NCI-H1417 treated with DMSO at 0.1 percent for 48 hours (cell line): ENCODE data around the gene COCH.
"Not testable (repeated sequence)": the region's sequence is repeated elsewhere in the genome, so short reads cannot be mapped to it uniquely, and the experiment has no call there.

Source experiments
- DNase-seq: peaks from one replicate; lab custom pipeline; 2025; lab: John Stamatoyannopoulos, UW

Gene COCH

GRCh38 chr14:30928462-30928861, 54.1 kb downstream of the COCH start:
- no peak for DNase-seq

GRCh38 chr14:30933937-30934336, 59.6 kb downstream of the COCH start:
- DNase-seq = not testable (repeated sequence)

- no peak for DNase-seq
Observed at GRCh38 chr14:30935445-30935844, 61.1 kb downstream of the COCH start.

GRCh38 chr14:30938617-30939016, 64.3 kb downstream of the COCH start:
- DNase-seq = no peak
